ENCODE data around the gene KSR1.

DNA sequence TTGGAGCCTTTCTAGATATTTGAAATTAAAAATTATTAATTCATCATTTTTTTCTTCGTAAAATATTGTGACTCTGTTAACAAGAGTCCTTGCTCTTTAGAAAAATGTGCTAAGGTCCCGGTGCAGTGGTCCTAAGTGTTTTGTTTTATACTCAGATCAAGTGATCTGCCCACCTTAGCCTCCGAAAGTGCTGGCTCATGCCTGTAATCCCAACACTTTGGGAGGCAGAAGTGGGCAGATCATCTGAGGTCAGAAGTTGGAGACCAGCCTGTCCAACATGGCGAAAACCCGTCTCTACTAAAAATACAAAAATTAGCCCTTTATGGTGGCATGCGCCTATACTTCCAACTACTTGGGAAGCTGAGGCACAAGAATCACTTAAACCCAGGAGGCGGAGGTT, 92.1 kb downstream of the KSR1 start:
- no peak for TF ChIP-seq ELF4 (IDR thresholded peaks at IDR 0.05)
- TF ChIP-seq NFRKB (IDR thresholded peaks at IDR 0.05): no peak
- no peak for TF ChIP-seq ARNT (IDR thresholded peaks at IDR 0.05)
- TF ChIP-seq BHLHE40 (IDR thresholded peaks at IDR 0.05; ENCODE audit: borderline replicate concordance): no peak
- no peak for TF ChIP-seq TARDBP (IDR thresholded peaks at IDR 0.05)
- no peak for TF ChIP-seq ZNF384 (IDR thresholded peaks at IDR 0.05)
- no peak for TF ChIP-seq SUZ12 (IDR thresholded peaks at IDR 0.05)
- TF ChIP-seq SP1 (IDR thresholded peaks at IDR 0.05): no peak
- no peak for TF ChIP-seq FOXA1 (IDR thresholded peaks at IDR 0.05)
- TF ChIP-seq HDGF (IDR thresholded peaks at IDR 0.05; ENCODE audit: borderline replicate concordance): no peak
- TF ChIP-seq, protein P1, sequence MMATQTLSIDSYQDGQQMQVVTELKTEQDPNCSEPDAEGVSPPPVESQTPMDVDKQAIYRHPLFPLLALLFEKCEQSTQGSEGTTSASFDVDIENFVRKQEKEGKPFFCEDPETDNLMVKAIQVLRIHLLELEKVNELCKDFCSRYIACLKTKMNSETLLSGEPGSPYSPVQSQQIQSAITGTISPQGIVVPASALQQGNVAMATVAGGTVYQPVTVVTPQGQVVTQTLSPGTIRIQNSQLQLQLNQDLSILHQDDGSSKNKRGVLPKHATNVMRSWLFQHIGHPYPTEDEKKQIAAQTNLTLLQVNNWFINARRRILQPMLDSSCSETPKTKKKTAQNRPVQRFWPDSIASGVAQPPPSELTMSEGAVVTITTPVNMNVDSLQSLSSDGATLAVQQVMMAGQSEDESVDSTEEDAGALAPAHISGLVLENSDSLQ (IDR thresholded peaks at IDR 0.05): no peak
- no peak for TF ChIP-seq CTBP1 (IDR thresholded peaks at IDR 0.05; ENCODE audit: borderline replicate concordance)
- TF ChIP-seq FOXK2 (IDR thresholded peaks at IDR 0.05): no peak
